ENCODE data around the gene DRD3.

Gene DRD3

GRCh38 chr3:114127517-114127916 is 51.3 kb downstream of the DRD3 start:
- peak; percentile 24 for DNase-seq (ENCODE audit: low read depth)
- no peak overlapping the region for H3K4me3 ChIP-seq (ENCODE audit: low read depth, low read length)
- TF ChIP-seq, protein P1, sequence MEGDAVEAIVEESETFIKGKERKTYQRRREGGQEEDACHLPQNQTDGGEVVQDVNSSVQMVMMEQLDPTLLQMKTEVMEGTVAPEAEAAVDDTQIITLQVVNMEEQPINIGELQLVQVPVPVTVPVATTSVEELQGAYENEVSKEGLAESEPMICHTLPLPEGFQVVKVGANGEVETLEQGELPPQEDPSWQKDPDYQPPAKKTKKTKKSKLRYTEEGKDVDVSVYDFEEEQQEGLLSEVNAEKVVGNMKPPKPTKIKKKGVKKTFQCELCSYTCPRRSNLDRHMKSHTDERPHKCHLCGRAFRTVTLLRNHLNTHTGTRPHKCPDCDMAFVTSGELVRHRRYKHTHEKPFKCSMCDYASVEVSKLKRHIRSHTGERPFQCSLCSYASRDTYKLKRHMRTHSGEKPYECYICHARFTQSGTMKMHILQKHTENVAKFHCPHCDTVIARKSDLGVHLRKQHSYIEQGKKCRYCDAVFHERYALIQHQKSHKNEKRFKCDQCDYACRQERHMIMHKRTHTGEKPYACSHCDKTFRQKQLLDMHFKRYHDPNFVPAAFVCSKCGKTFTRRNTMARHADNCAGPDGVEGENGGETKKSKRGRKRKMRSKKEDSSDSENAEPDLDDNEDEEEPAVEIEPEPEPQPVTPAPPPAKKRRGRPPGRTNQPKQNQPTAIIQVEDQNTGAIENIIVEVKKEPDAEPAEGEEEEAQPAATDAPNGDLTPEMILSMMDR (conservative IDR thresholded peaks at IDR 0.05; ENCODE audit: low read depth, low read length): no peak

DNA sequence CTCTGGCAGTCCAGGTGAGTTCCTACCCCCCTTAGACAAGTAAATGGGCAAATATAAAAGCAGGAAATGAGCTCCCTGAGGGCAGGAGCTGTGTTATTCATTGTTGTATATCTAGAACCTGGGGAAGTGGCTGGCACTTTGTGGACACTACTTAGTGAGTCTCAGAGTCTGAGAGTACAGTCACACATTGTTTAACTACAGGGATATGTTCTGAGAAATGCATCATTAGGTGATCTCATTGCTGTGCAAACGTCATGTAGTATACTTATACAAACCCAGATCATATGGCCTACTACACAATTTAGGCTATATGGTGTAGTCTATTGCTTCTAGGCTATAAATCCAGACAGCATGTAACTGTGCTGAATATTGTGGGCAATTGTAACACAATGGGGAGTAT is 52.4 kb downstream of the DRD3 start:
- TF ChIP-seq, protein P1 (conservative IDR thresholded peaks at IDR 0.05; ENCODE audit: low read depth, low read length): no peak
- H3K4me3 ChIP-seq (ENCODE audit: low read depth, low read length): no peak overlapping the region
- no peak for DNase-seq (ENCODE audit: low read depth)

- peak; percentile 58 for DNase-seq (ENCODE audit: low read depth)
- TF ChIP-seq, protein P1 (conservative IDR thresholded peaks at IDR 0.05; ENCODE audit: low read depth, low read length): no peak
- H3K4me3 ChIP-seq (ENCODE audit: low read depth, low read length): no peak overlapping the region
These were observed 56.7 kb downstream of the DRD3 start for GRCh38 chr3:114122027-114122709.

GRCh38 chr3:114120211-114120610 is 58.6 kb downstream of the DRD3 start:
- H3K4me3 ChIP-seq (ENCODE audit: low read depth, low read length): no peak overlapping the region
- no peak for DNase-seq (ENCODE audit: low read depth)
- TF ChIP-seq, protein P1 (conservative IDR thresholded peaks at IDR 0.05; ENCODE audit: low read depth, low read length): no peak

DNA sequence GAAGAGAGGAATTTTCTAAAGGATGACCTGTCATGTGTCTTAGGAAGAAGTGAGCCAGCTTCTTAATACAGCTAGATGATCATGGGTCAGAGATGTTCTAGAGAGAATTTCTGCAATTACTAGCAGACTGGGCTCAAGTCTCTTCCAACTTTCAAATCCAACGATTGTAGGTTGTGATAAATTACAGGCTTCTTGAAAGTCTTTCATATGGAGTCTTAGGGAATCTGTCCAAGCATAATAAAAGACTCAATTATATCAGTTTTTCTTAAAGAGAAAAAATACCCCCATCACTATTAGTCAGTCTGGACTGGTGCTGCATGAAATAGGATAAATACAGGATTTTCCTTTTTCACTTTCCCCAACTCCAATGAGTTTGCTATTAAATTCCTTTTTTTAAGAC is 59.1 kb downstream of the DRD3 start:
- TF ChIP-seq, protein P1 (conservative IDR thresholded peaks at IDR 0.05; ENCODE audit: low read depth, low read length): no peak
- peak; percentile 23 for DNase-seq (ENCODE audit: low read depth)

GRCh38 chr3:114115143-114115542 is 63.7 kb downstream of the DRD3 start:
- H3K4me3 ChIP-seq (ENCODE audit: low read depth, low read length): no peak overlapping the region
- DNase-seq (ENCODE audit: low read depth): no peak
- TF ChIP-seq, protein P1 (conservative IDR thresholded peaks at IDR 0.05; ENCODE audit: low read depth, low read length): no peak

More for the DNA sequence above, 59.1 kb downstream of the DRD3 start:
- H3K4me3 ChIP-seq (ENCODE audit: low read depth, low read length): no peak overlapping the region

DNA sequence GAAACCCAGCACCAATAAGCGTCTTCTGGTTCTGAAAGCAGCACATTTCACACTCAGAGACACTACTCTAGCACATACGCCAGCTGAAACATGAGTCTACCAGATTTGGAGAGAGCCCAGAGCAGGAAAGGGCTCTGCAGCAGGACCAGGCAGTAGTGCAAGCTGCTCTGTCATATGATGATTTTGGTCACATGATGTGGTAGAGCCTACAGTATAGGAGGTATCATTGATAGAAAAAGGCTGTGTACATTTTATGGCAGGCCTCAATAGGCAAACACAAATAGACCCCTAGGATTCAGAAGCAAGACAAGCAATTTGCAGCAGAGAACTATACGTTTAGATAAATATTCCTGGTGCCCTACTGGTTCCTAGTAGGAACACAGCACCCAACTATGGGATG is 64.1 kb downstream of the DRD3 start:
- TF ChIP-seq, protein P1 (conservative IDR thresholded peaks at IDR 0.05; ENCODE audit: low read depth, low read length): no peak
- no peak for DNase-seq (ENCODE audit: low read depth)
- H3K4me3 ChIP-seq (ENCODE audit: low read depth, low read length): no peak overlapping the region

Measured in choroid plexus epithelial cell (primary cell).